GM12878 (cell line): ENCODE data around the gene NFKBIE. TPM values are rescaled to one million over a fixed set of nuclear protein-coding genes. Genes with fewer than 3 reads are reported as not detected.

Experiments
- ATAC-seq: fragments of 200-7000 bp; cut with Tn5 transposase; 3 replicates; pipeline ENCODE4 v1.9.1; 2020; ENCODE audit warnings: mild to moderate bottlenecking, moderate library complexity
- BruUV-seq: library from RNA; stranded (reverse); fragments of 400-500 nt; replicated peaks from 2 replicates; lab custom pipeline; 2021; lab: Mats Ljungman, UMichigan
- CTCF ChIA-PET: fragments of 300-600 bp; sonication (Branson Sonifier 250); formaldehyde crosslinking; extraction: SDS; loops from one replicate; lab custom pipeline; 2021; ENCODE audit warnings: inconsistent platforms; lab: Yijun Ruan, JAX
- POLR2A ChIA-PET: fragments of 350-600 bp; formaldehyde crosslinking; extraction: SDS; loops from one replicate; lab custom pipeline; 2021; ENCODE audit warnings: inconsistent platforms; lab: Charles Lee
- RAD21 ChIA-PET: fragments of 300-600 bp; sonication (Branson Sonifier 250); formaldehyde crosslinking; loops from one replicate; lab custom pipeline; 2023; ENCODE audit warnings: antibody characterized with exemption; ENCODE audit not compliant: unreplicated experiment; lab: Charles Lee
- SMC1A ChIA-PET: fragments of 300-600 bp; sonication (Branson Sonifier 250); formaldehyde crosslinking; loops from one replicate; lab custom pipeline; 2023; ENCODE audit not compliant: unreplicated experiment, uncharacterized antibody; lab: Charles Lee
- DNase-seq: peaks from one replicate; pipeline ENCODE4 v3.0.0-alpha.2; 2011; ENCODE audit warnings: low read depth, low spot score
- FAIRE-seq: peaks from 3 replicates; lab custom pipeline; 2011; peaks lifted over from hg19 to GRCh38; lab: Jason Lieb, UNC
- H2AFZ ChIP-seq: 2 replicates; pipeline ENCODE4 v1.6.0; 2011; ENCODE audit warnings: low read depth, low read length, control low read depth; ENCODE audit not compliant: control insufficient read depth
- H3K27ac ChIP-seq: 2 replicates; pipeline ENCODE4 v1.5.1; 2011; ENCODE audit warnings: control low read depth; ENCODE audit not compliant: control insufficient read depth, insufficient read depth
- H3K27me3 ChIP-seq, 2 experiments: replicated peaks in 1 of 2; 2 replicates each; pipeline versions ENCODE4 v1.6.0 to v1.6.1; 2011; ENCODE audit warnings: low read length in 1 of 2; ENCODE audit not compliant: control insufficient read depth in 2 of 2, insufficient read depth in 2 of 2
- H3K36me3 ChIP-seq, 2 experiments: 2 replicates each; pipeline ENCODE4 v1.5.1; 2011; ENCODE audit warnings: low read length in 1 of 2; ENCODE audit not compliant: control insufficient read depth in 2 of 2, insufficient read depth in 2 of 2
- H3K4me1 ChIP-seq: 2 replicates; pipeline ENCODE4 v1.6.1; 2011; ENCODE audit warnings: mild to moderate bottlenecking, low read length, moderate library complexity, mixed read lengths; ENCODE audit not compliant: control insufficient read depth, insufficient read depth
- H3K4me2 ChIP-seq: 2 replicates; pipeline ENCODE4 v1.6.0; 2011; ENCODE audit warnings: control low read depth; ENCODE audit not compliant: control insufficient read depth, insufficient read depth
- H3K4me3 ChIP-seq: fragments of 200-600 bp; sonication (generic); 2 replicates; pipeline ENCODE4 v1.5.1; 2016
- H3K79me2 ChIP-seq: 2 replicates; pipeline ENCODE4 v1.6.0; 2011; ENCODE audit warnings: low read length; ENCODE audit not compliant: control insufficient read depth, insufficient read depth
- H3K9ac ChIP-seq: 2 replicates; pipeline ENCODE4 v1.8.0; 2011; ENCODE audit warnings: low read length, control low read depth, mixed read lengths; ENCODE audit not compliant: control insufficient read depth, insufficient read depth
- H3K9me3 ChIP-seq: replicated peaks from 3 replicates; pipeline ENCODE4 v1.5.1; 2011; ENCODE audit warnings: mild to moderate bottlenecking, low read length; ENCODE audit not compliant: control insufficient read depth, insufficient read depth
- H4K20me1 ChIP-seq: 2 replicates; pipeline ENCODE4 v1.6.0; 2011; ENCODE audit not compliant: control insufficient read depth, insufficient read depth
- CEBPB ChIP-seq, 2 experiments: fragments of 150-350 bp in 1 of 2; IDR thresholded peaks; 2 replicates each; pipeline ENCODE4 v1.6.1; 2012 to 2014; ENCODE audit warnings: low read depth in 2 of 2, low read length in 2 of 2, borderline replicate concordance in 1 of 2, inconsistent platforms in 1 of 2
- E4F1 ChIP-seq: fragments of 450-650 bp; IDR thresholded peaks from 2 replicates; pipeline ENCODE4 v1.6.1; 2018; ENCODE audit warnings: borderline replicate concordance, mild to moderate bottlenecking; ENCODE audit not compliant: partially characterized antibody
- EED ChIP-seq: sonication (generic); IDR thresholded peaks from 2 replicates; pipeline ENCODE4 v1.6.1; 2016; ENCODE audit warnings: antibody characterized with exemption, low read depth
- ELK1 ChIP-seq: IDR thresholded peaks from 2 replicates; pipeline ENCODE4 v1.6.1; 2012; ENCODE audit warnings: low read depth, low read length, improper control_type of control experiment
- HDAC2 ChIP-seq: fragments of 200-600 bp; sonication (generic); IDR thresholded peaks from 2 replicates; pipeline ENCODE4 v1.6.1; 2017
- HSF1 ChIP-seq: fragments of 150-350 bp; IDR thresholded peaks from 2 replicates; pipeline ENCODE4 v1.6.1; 2014; ENCODE audit warnings: mild to moderate bottlenecking, low read depth, low read length
- IKZF2 ChIP-seq, 2 experiments: fragments of 450-650 bp; IDR thresholded peaks; 2 replicates each; pipeline ENCODE4 v1.6.1; 2017; ENCODE audit warnings: mild to moderate bottlenecking in 2 of 2, moderate library complexity in 2 of 2
- MAX ChIP-seq: IDR thresholded peaks from 2 replicates; pipeline ENCODE4 v1.6.1; 2012; ENCODE audit warnings: low read depth, low read length, improper control_type of control experiment
- MTA3 ChIP-seq: IDR thresholded peaks from 2 replicates; pipeline ENCODE4 v1.6.1; 2012; ENCODE audit warnings: low read length, inconsistent platforms, borderline replicate concordance
- MXI1 ChIP-seq: fragments of 150-350 bp; IDR thresholded peaks from 2 replicates; pipeline ENCODE4 v1.6.1; 2011; ENCODE audit warnings: low read depth, mild to moderate bottlenecking, inconsistent platforms, low read length, improper control_type of control experiment
- MYB ChIP-seq: fragments of 150-350 bp; IDR thresholded peaks from 2 replicates; pipeline ENCODE4 v1.6.1; 2014; ENCODE audit warnings: mild to moderate bottlenecking, low read depth, low read length, borderline replicate concordance
- NFYB ChIP-seq: IDR thresholded peaks from 2 replicates; pipeline ENCODE4 v1.6.1; 2011; ENCODE audit warnings: low read depth, mild to moderate bottlenecking, low read length, improper control_type of control experiment, moderate library complexity; ENCODE audit not compliant: insufficient read depth
- POU2F2 ChIP-seq: IDR thresholded peaks from 3 replicates; pipeline ENCODE4 v1.6.1; 2011; ENCODE audit warnings: low read depth, mild to moderate bottlenecking, low read length, borderline replicate concordance
- RBBP5 ChIP-seq: fragments of 200-600 bp; sonication (generic); conservative IDR thresholded peaks from 2 replicates; pipeline ENCODE4 v1.6.1; 2016
- SMAD1 ChIP-seq: fragments of 450-650 bp; IDR thresholded peaks from 2 replicates; pipeline ENCODE4 v1.6.1; 2018; ENCODE audit warnings: mild to moderate bottlenecking, low read depth; ENCODE audit not compliant: partially characterized antibody
- SMARCA5 ChIP-seq: fragments of 450-650 bp; IDR thresholded peaks from 2 replicates; pipeline ENCODE4 v1.6.1; 2017; ENCODE audit warnings: mild to moderate bottlenecking
- SREBF2 ChIP-seq: IDR thresholded peaks from 2 replicates; pipeline ENCODE4 v1.6.1; 2012; ENCODE audit warnings: mild to moderate bottlenecking, low read length
- SRF ChIP-seq, 2 experiments: IDR thresholded peaks; 2 replicates each; pipeline ENCODE4 v1.6.1; 2011; ENCODE audit warnings: low read depth in 2 of 2, low read length in 2 of 2, mild to moderate bottlenecking in 1 of 2, moderate library complexity in 1 of 2
- TBL1XR1 ChIP-seq: IDR thresholded peaks from 2 replicates; pipeline ENCODE4 v1.6.1; 2012; ENCODE audit warnings: low read depth, low read length, improper control_type of control experiment
- ZSCAN29 ChIP-seq: fragments of 450-650 bp; IDR thresholded peaks from 2 replicates; pipeline ENCODE4 v1.6.1; 2017; ENCODE audit warnings: mild to moderate bottlenecking, moderate library complexity
- WGBS: methylation state at CpG from one replicate; pipeline ENCODE4 v1.1.6; 2016; ENCODE audit warnings: low lambda C conversion rate; ENCODE audit not compliant: insufficient replicate concordance, insufficient coverage; ENCODE audit errors: missing lambda C conversion rate; 5-methylcytosine and 5-hydroxymethylcytosine counted together
- in situ Hi-C: fragments of 300-500 bp; cut with MboI; formaldehyde crosslinking; loops from 9 replicates; pipeline ENCODE4 v1.14.3; 2018; ENCODE audit warnings: mixed read lengths
- intact Hi-C: fragments of 100-400 bp; cut with micrococcal nuclease; formaldehyde crosslinking; loops from one replicate; pipeline ENCODE4 v1.14.2; 2022; ENCODE audit not compliant: unreplicated experiment
- polyA plus RNA-seq, 11 experiments: library from polyadenylated mRNA; depleted of rRNA in 4 of 11; unstranded in 6 of 11; stranded (reverse) in 5 of 11; fragments of >200 nt; fragmentation: Nextera tagmentation in 4 of 11; fragmentation: Illumina TruSeq in 1 of 11; extraction: Ambion mirVana in 4 of 11; extraction: Trizol in 1 of 11; gene quantifications; 1 replicate in 1 of 11; 2 replicates in 10 of 11; pipeline versions ENCODE4 v1.2.1 to v1.2.3, GENCODE V29; 2011 to 2016; ENCODE audit warnings: inconsistent platforms in 2 of 11, missing spikeins in 2 of 11, low read depth in 1 of 11
- total RNA-seq, 4 experiments: library from RNA; depleted of rRNA in 3 of 4; stranded (reverse); fragments of >200 nt in 3 of 4; fragmentation: Illumina TruSeq in 1 of 4; extraction: Trizol in 1 of 4; gene quantifications; 2 replicates each; pipeline versions ENCODE4 v1.2.1 to v1.2.3, GENCODE V29; 2013 to 2021

NFKBIE gene
- total and polyA plus RNA-seq, 10 of the 15 experiments (the other 5 are each of a cell fraction or from before 2014, with no cell fraction given) = 10.4 to 106 (median 38.8) TPM

GRCh38 chr6:44301106-44301505 is 35.8 kb upstream of the NFKBIE start (continued):
- TF ChIP-seq NFYB (no peak), ZSCAN29 (no peak), E4F1 (no peak)

- FAIRE-seq = no peak
- TF ChIP-seq EED = no peak
- no peak for TF ChIP-seq HDAC2
- TF ChIP-seq MYB = no peak
- no peak for TF ChIP-seq POU2F2
- TF ChIP-seq SRF (IDR thresholded peaks at IDR 0.05; ENCODE audit: low read depth in 2 of 2, low read length in 2 of 2) = no peak
- TF ChIP-seq MTA3 = no peak
- TF ChIP-seq SMARCA5 = no peak
- no peak for TF ChIP-seq ELK1
- no peak for TF ChIP-seq TBL1XR1
- no peak for TF ChIP-seq MAX
- no peak for TF ChIP-seq HSF1
- TF ChIP-seq MXI1 = no peak
- TF ChIP-seq IKZF2 (IDR thresholded peaks at IDR 0.05) = no peak
- no peak for TF ChIP-seq CEBPB (IDR thresholded peaks at IDR 0.05; ENCODE audit: borderline replicate concordance in 1 of 2, low read depth in 2 of 2, low read length in 2 of 2)
- no peak for TF ChIP-seq SMAD1
- TF ChIP-seq SREBF2 = no peak
- no peak for TF ChIP-seq RBBP5
- Histone ChIP-seq H3K9me3 (no peaks in the 10 kb centered on the region), H3K27me3 (peaks cover 9 to 11% of the 10 kb centered on the region in 2 experiments), H3K27ac (no peak overlapping the region), H3K79me2 (no peaks in the 10 kb centered on the region), H3K4me2 (no peak overlapping the region), H3K36me3 (peaks cover 5 to 29% of the 10 kb centered on the region in 2 experiments; a peak in 3 of 4 replicates), H4K20me1 (no peaks in the 10 kb centered on the region), H3K4me3 (no peak overlapping the region), H3K4me1 (no peaks in the 10 kb centered on the region), H3K9ac (no peak overlapping the region), H2AFZ (no peak overlapping the region)
- intact Hi-C loops = no loop called here
- BruUV-seq = no TSS peak
- ChIA-PET CTCF (no interaction called here), SMC1A (no interaction called here), RAD21 (no interaction called here), POLR2A (no interaction called here)
- DNase-seq = no peak
- 82% methylated on average over 7 of the region's 7 CpGs for WGBS
- in situ Hi-C loops = no loop called here
- no peak for ATAC-seq
Observed at GRCh38 chr6:44300292-44300823, 35.0 kb upstream of the NFKBIE start.
